HEK293T (cell line): ENCODE results near the gene BICD1.

Experiments used
- ARNT ChIP-seq: fragments of 450-650 bp; IDR thresholded peaks from 2 replicates; pipeline ENCODE4 v1.6.1; 2017; ENCODE audit warnings: mild to moderate bottlenecking
- FOXA1 ChIP-seq: fragments of 450-650 bp; IDR thresholded peaks from 2 replicates; pipeline ENCODE4 v1.6.1; 2016; ENCODE audit warnings: mild to moderate bottlenecking
- HDGF ChIP-seq: fragments of 450-650 bp; IDR thresholded peaks from 2 replicates; pipeline ENCODE4 v1.6.1; 2017; ENCODE audit warnings: antibody characterized with exemption, borderline replicate concordance
- SP1 ChIP-seq: fragments of 450-650 bp; IDR thresholded peaks from 2 replicates; pipeline ENCODE4 v1.6.1; 2017
- TF ChIP-seq, protein P1 (sequence below): fragments of 450-650 bp; IDR thresholded peaks from 2 replicates; pipeline ENCODE4 v1.6.1; 2016

DNA sequence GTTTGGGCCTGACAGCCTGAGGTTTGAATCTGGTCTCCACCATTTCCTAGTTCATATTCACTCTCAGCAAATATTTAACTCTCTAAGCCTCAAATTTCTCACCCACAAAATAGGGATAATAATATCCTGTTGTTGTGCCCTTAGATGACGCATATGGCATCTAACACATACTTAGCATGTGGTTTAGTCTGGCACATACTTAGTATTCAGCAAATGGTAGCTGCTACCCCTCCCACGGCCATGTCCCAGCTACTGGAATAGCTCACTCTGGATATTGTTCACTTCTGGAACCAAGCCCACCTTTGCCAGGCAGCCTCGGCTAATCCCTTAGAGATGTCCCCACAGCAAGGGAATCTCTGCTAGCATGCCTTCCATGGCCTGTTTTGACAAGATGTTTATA, 53.3 kb downstream of the BICD1 start:
- TF ChIP-seq HDGF (no peak), ARNT (no peak), FOXA1 (no peak), SP1 (no peak)
- TF ChIP-seq, protein P1, sequence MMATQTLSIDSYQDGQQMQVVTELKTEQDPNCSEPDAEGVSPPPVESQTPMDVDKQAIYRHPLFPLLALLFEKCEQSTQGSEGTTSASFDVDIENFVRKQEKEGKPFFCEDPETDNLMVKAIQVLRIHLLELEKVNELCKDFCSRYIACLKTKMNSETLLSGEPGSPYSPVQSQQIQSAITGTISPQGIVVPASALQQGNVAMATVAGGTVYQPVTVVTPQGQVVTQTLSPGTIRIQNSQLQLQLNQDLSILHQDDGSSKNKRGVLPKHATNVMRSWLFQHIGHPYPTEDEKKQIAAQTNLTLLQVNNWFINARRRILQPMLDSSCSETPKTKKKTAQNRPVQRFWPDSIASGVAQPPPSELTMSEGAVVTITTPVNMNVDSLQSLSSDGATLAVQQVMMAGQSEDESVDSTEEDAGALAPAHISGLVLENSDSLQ, result no peak
